ENCODE results near the gene EGLN3. TPM values are rescaled to one million over a fixed set of nuclear protein-coding genes. Genes with fewer than 3 reads are reported as not detected.
A peak's percentile ranks its signal among the peaks of the same experiment; 100 is the strongest.

EGLN3 gene
- total RNA-seq, 1 donor from 2014 or later: 7.0 TPM

GRCh38 chr14:33916663-33917565 lies 34.0 kb downstream of the EGLN3 start:
- peak; percentile 5 for TF ChIP-seq CTCF (conservative IDR thresholded peaks at IDR 0.05; ENCODE audit: low read depth, low read length)
- no peak for DNase-seq (ENCODE audit: low read depth)
- no peak overlapping the region for H3K4me3 ChIP-seq (ENCODE audit: low read depth, low read length)

GRCh38 chr14:33915682-33916081 lies 35.2 kb downstream of the EGLN3 start:
- no peak for TF ChIP-seq CTCF (conservative IDR thresholded peaks at IDR 0.05; ENCODE audit: low read depth, low read length)
- DNase-seq (ENCODE audit: low read depth): no peak
- H3K4me3 ChIP-seq (ENCODE audit: low read depth, low read length): no peak overlapping the region

- no peak overlapping the region for H3K4me3 ChIP-seq (ENCODE audit: low read depth, low read length)
- no peak for TF ChIP-seq CTCF (conservative IDR thresholded peaks at IDR 0.05; ENCODE audit: low read depth, low read length)
- no peak for DNase-seq (ENCODE audit: low read depth)
Measured at GRCh38 chr14:33914676-33915516, 36.0 kb downstream of the EGLN3 start.

- no peak overlapping the region for H3K4me3 ChIP-seq (ENCODE audit: low read depth, low read length)
- DNase-seq (ENCODE audit: low read depth): no peak
- TF ChIP-seq CTCF (conservative IDR thresholded peaks at IDR 0.05; ENCODE audit: low read depth, low read length): no peak
Measured at GRCh38 chr14:33911046-33911445, 39.8 kb downstream of the EGLN3 start.

GRCh38 chr14:33910435-33910834 lies 40.4 kb downstream of the EGLN3 start:
- no peak overlapping the region for H3K4me3 ChIP-seq (ENCODE audit: low read depth, low read length)
- no peak for TF ChIP-seq CTCF (conservative IDR thresholded peaks at IDR 0.05; ENCODE audit: low read depth, low read length)
- DNase-seq (ENCODE audit: low read depth): no peak

GRCh38 chr14:33909380-33910084 lies 41.3 kb downstream of the EGLN3 start:
- no peak for TF ChIP-seq CTCF (conservative IDR thresholded peaks at IDR 0.05; ENCODE audit: low read depth, low read length)
- H3K4me3 ChIP-seq (ENCODE audit: low read depth, low read length): no peak overlapping the region
- DNase-seq (ENCODE audit: low read depth): no peak
